Measurements from ENCODE around the gene UNC93B1.

UNC93B1 gene

GRCh38 chr11:68003846-68004550 lies at the start of gene UNC93B1:
TSS of gene UNC93B1 (minus strand) at chr11:68004097. CDS start at chr11:68004043, 54 bp downstream.
- peak; percentile 94 to 95 for ATAC-seq

GRCh38 chr11:68053117-68053516 lies 49.2 kb upstream of the UNC93B1 start:
- no peak for ATAC-seq

- ATAC-seq = no peak
Measured at GRCh38 chr11:68052137-68052873, 48.4 kb upstream of the UNC93B1 start.

- ATAC-seq = no peak
Measured at GRCh38 chr11:68051191-68052136, 47.6 kb upstream of the UNC93B1 start.

GRCh38 chr11:68050371-68050841 lies 46.5 kb upstream of the UNC93B1 start:
- ATAC-seq = no peak

GRCh38 chr11:68049509-68050370 lies 45.8 kb upstream of the UNC93B1 start:
- no peak for ATAC-seq

GRCh38 chr11:68048681-68049508 lies 45.0 kb upstream of the UNC93B1 start:
- no peak for ATAC-seq

GRCh38 chr11:68047437-68048290 lies 43.8 kb upstream of the UNC93B1 start:
- no peak for ATAC-seq

- no peak for ATAC-seq
Measured at GRCh38 chr11:68044898-68045351, 41.0 kb upstream of the UNC93B1 start.

GRCh38 chr11:68044145-68044813 lies 40.4 kb upstream of the UNC93B1 start:
- no peak for ATAC-seq

GRCh38 chr11:68043349-68044144 lies 39.6 kb upstream of the UNC93B1 start:
- no peak for ATAC-seq

GRCh38 chr11:68043029-68043348 lies 39.1 kb upstream of the UNC93B1 start:
- ATAC-seq = no peak

GRCh38 chr11:68042219-68043028 lies 38.5 kb upstream of the UNC93B1 start:
- ATAC-seq = no peak

- no peak for ATAC-seq
Measured at GRCh38 chr11:68041617-68042218, 37.8 kb upstream of the UNC93B1 start.

GRCh38 chr11:68040957-68041591 lies 37.2 kb upstream of the UNC93B1 start:
- no peak for ATAC-seq

- ATAC-seq = peak; percentile 64 to 68
Measured at GRCh38 chr11:68040101-68040956, 36.4 kb upstream of the UNC93B1 start.
